Sigmoid colon (tissue), 7 donors: ENCODE measurements around the gene DEAF1. TPM values are rescaled to one million over a fixed set of nuclear protein-coding genes. Genes with fewer than 3 reads are reported as not detected.
A peak's percentile ranks its signal among the peaks of the same experiment; 100 is the strongest.

Experiments used
- DNase-seq: peaks from one replicate; pipeline ENCODE4 v3.0.0-alpha.2; 2019
- H3K27ac ChIP-seq, 4 donors: fragments of 200-600 bp; sonication (generic); one replicate each; pipeline ENCODE4 v1.5.1; 2016 to 2019; ENCODE audit warnings: mild to moderate bottlenecking in 1 of 4
- H3K27me3 ChIP-seq, 3 donors: fragments of 200-600 bp; sonication (generic); one replicate each; pipeline ENCODE4 v1.5.1; 2019; ENCODE audit warnings: mild to moderate bottlenecking in 1 of 3
- H3K36me3 ChIP-seq, 4 donors: fragments of 200-600 bp; sonication (generic); one replicate each; pipeline ENCODE4 v1.5.1; 2016 to 2019
- H3K4me1 ChIP-seq, 4 donors: fragments of 200-600 bp; sonication (generic); one replicate each; pipeline ENCODE4 v1.5.1; 2017 to 2019
- H3K4me3 ChIP-seq, 4 donors: fragments of 200-600 bp; sonication (generic); one replicate each; pipeline ENCODE4 v1.5.1; 2017 to 2019; ENCODE audit warnings: mild to moderate bottlenecking in 2 of 4, moderate library complexity in 1 of 4
- H3K9me3 ChIP-seq, 4 donors: fragments of 200-600 bp in 3 of 4; sonication (generic) in 3 of 4; one replicate each; pipeline versions ENCODE4 v1.5.1 to v1.6.1; 2013 to 2019
- CTCF ChIP-seq, 4 experiments: fragments of 450-650 bp in 3 of 4; fragments of 200-600 bp in 1 of 4; IDR thresholded peaks; one replicate each; pipeline ENCODE4 v1.5.1; 2016 to 2019; ENCODE audit warnings: antibody characterized with exemption in 4 of 4, mild to moderate bottlenecking in 3 of 4, moderate library complexity in 2 of 4
- EP300 ChIP-seq, 4 donors: sonication (generic); formaldehyde crosslinking; IDR thresholded peaks; one replicate each; pipeline ENCODE4 v1.6.1; 2017; ENCODE audit warnings: antibody characterized with exemption in 4 of 4
- POLR2A ChIP-seq, 2 donors: fragments of 450-650 bp; IDR thresholded peaks; one replicate each; pipeline ENCODE4 v1.6.1; 2016; ENCODE audit warnings: antibody characterized with exemption in 2 of 2, mild to moderate bottlenecking in 2 of 2, moderate library complexity in 2 of 2
- POLR2AphosphoS5 ChIP-seq, 4 donors: sonication (generic); formaldehyde crosslinking; IDR thresholded peaks; one replicate each; pipeline ENCODE4 v1.6.1; 2017; ENCODE audit warnings: antibody characterized with exemption in 4 of 4
- WGBS, 2 donors: extraction: QIAGEN DNeasy Blood & Tissue Kit; methylation state at CpG; one replicate each; pipeline ENCODE4 v1.1.7; 2013; 5-methylcytosine and 5-hydroxymethylcytosine counted together
- intact Hi-C: fragments of 100-400 bp; cut with DNase I; formaldehyde crosslinking; loops from one replicate; pipeline ENCODE4 v1.15.1; 2023
- polyA plus RNA-seq, 3 donors: library from polyadenylated mRNA; stranded (reverse); fragments of 200-250 nt; gene quantifications; one replicate each; pipeline ENCODE4 v1.2.3, GENCODE V29; 2013
- total RNA-seq, 4 donors: library from RNA; depleted of rRNA; stranded (reverse); fragments of >200 nt; gene quantifications; one replicate each; pipeline ENCODE4 v1.1.0, GENCODE V29; 2016
- donor health status: healthy with polysubstance abuse.
- donor health status: Bipolar disorder and iron deficiency.
- donor health status: healthy.

Gene DEAF1
- total and polyA plus RNA-seq, 7 donors, result 11.3 to 29.6 (median 18.6) TPM

GRCh38 chr11:619628-620050 lies 75.4 kb downstream of the DEAF1 start:
- Histone ChIP-seq H3K27me3 (peaks cover 0 to 17% (median 0%) of the 10 kb centered on the region in 3 donors), H3K36me3 (peaks cover 0 to 27% (median 8%) of the 10 kb centered on the region in 4 donors), H3K9me3 (no peaks in the 10 kb centered on the region), H3K4me3 (no peak overlapping the region), H3K4me1 (peaks cover 0 to 17% (median 14%) of the 10 kb centered on the region in 4 donors), H3K27ac (no peak overlapping the region)
- 94 to 95% methylated on average over 22 of the region's 22 CpGs for WGBS, 2 donors
- TF ChIP-seq EP300 (IDR thresholded peaks at IDR 0.05) (no peak), CTCF (IDR thresholded peaks at IDR 0.05) (no peak), POLR2A (IDR thresholded peaks at IDR 0.05) (no peak), POLR2AphosphoS5 (IDR thresholded peaks at IDR 0.05) (no peak)
- peak; percentile 62 for DNase-seq
- intact Hi-C loops, result loop anchor here (5.0 kb wide), 1 partner anchor 42 kb away; the partner anchor contains the start of gene PHRF1

GRCh38 chr11:618856-619627 lies 76.0 kb downstream of the DEAF1 start:
- Histone ChIP-seq H3K4me1 (peaks cover 0 to 23% (median 20%) of the 10 kb centered on the region in 4 donors), H3K27me3 (peaks cover 0 to 11% (median 0%) of the 10 kb centered on the region in 3 donors), H3K27ac (no peak overlapping the region), H3K4me3 (no peak overlapping the region), H3K9me3 (no peaks in the 10 kb centered on the region), H3K36me3 (peaks cover 0 to 25% (median 8%) of the 10 kb centered on the region in 4 donors)
- DNase-seq, result no peak
- no peak for TF ChIP-seq POLR2AphosphoS5 (IDR thresholded peaks at IDR 0.05)
- TF ChIP-seq EP300 (IDR thresholded peaks at IDR 0.05), result no peak
- TF ChIP-seq CTCF (IDR thresholded peaks at IDR 0.05), result no peak
- no peak for TF ChIP-seq POLR2A (IDR thresholded peaks at IDR 0.05)
- intact Hi-C loops, result loop anchor here (5.0 kb wide), 1 partner anchor 42 kb away; the partner anchor contains the start of gene PHRF1
- WGBS, 2 donors, result 93 to 94% methylated on average over 24 of the region's 24 CpGs

- no peak overlapping the region for H3K27ac ChIP-seq
- H3K4me1 ChIP-seq, result peaks cover 0 to 28% (median 25%) of the 10 kb centered on the region in 4 donors
- peak; percentile 63 for DNase-seq
- H3K9me3 ChIP-seq, result no peaks in the 10 kb centered on the region
- intact Hi-C loops, result loop anchor here (5.0 kb wide), 1 partner anchor 41 kb away; the partner anchor contains the start of gene PHRF1
- H3K36me3 ChIP-seq, result peaks cover 2 to 27% (median 6%) of the 10 kb centered on the region in 4 donors
- H3K27me3 ChIP-seq, result peaks cover 0 to 1% (median 0%) of the 10 kb centered on the region in 3 donors
- no peak overlapping the region for H3K4me3 ChIP-seq
- TF ChIP-seq POLR2AphosphoS5 (IDR thresholded peaks at IDR 0.05) (no peak), POLR2A (IDR thresholded peaks at IDR 0.05) (no peak)
- WGBS, 2 donors, result 91 to 94% methylated on average over 25 of the region's 25 CpGs
These were observed 76.9 kb downstream of the DEAF1 start for GRCh38 chr11:617912-618682.

GRCh38 chr11:617199-617911 lies 77.7 kb downstream of the DEAF1 start:
- H3K4me3 ChIP-seq, result no peak overlapping the region
- H3K4me1 ChIP-seq, result peaks cover 0 to 33% (median 27%) of the 10 kb centered on the region in 4 donors
- 92 to 93% methylated on average over 57 of the region's 57 CpGs for WGBS, 2 donors
- DNase-seq, result peak; percentile 71
- no peaks in the 10 kb centered on the region for H3K9me3 ChIP-seq
- H3K36me3 ChIP-seq, result peaks cover 5 to 27% (median 10%) of the 10 kb centered on the region in 4 donors
- no peaks in the 10 kb centered on the region for H3K27me3 ChIP-seq
- no peak overlapping the region for H3K27ac ChIP-seq
- TF ChIP-seq EP300 (IDR thresholded peaks at IDR 0.05) (no peak), POLR2AphosphoS5 (IDR thresholded peaks at IDR 0.05) (no peak), POLR2A (IDR thresholded peaks at IDR 0.05) (no peak), CTCF (IDR thresholded peaks at IDR 0.05) (no peak)
- intact Hi-C loops, result loop anchor here (5.0 kb wide), 1 partner anchor 40 kb away; the partner anchor contains the start of gene PHRF1
